ENCODE results near the gene VWA3B. TPM values are rescaled to one million over a fixed set of nuclear protein-coding genes. Genes with fewer than 3 reads are reported as not detected.
A peak's percentile ranks its signal among the peaks of the same experiment; 100 is the strongest.
"Not testable (repeated sequence)": the region's sequence is repeated elsewhere in the genome, so short reads cannot be mapped to it uniquely, and the experiment has no call there.

VWA3B gene
- total RNA-seq, 1 donor from 2014 or later, result not detected

GRCh38 chr2:98300141-98300874 lies 213.3 kb downstream of the VWA3B start:
- DNase-seq (ENCODE audit: low read depth) (no peak), FAIRE-seq (no peak)
- H3K4me3 ChIP-seq (ENCODE audit: low read depth, low read length), result no peak overlapping the region
- peaks cover 6% of the 10 kb centered on the region for H3K27me3 ChIP-seq (ENCODE audit: control insufficient read depth, insufficient read depth, low read length)
- TF ChIP-seq CTCF (IDR thresholded peaks at IDR 0.05; ENCODE audit: insufficient read depth, low read length, severe bottlenecking), result no peak
- no peaks in the 10 kb centered on the region for H3K36me3 ChIP-seq (ENCODE audit: control insufficient read depth, insufficient read depth, low read length)

DNA sequence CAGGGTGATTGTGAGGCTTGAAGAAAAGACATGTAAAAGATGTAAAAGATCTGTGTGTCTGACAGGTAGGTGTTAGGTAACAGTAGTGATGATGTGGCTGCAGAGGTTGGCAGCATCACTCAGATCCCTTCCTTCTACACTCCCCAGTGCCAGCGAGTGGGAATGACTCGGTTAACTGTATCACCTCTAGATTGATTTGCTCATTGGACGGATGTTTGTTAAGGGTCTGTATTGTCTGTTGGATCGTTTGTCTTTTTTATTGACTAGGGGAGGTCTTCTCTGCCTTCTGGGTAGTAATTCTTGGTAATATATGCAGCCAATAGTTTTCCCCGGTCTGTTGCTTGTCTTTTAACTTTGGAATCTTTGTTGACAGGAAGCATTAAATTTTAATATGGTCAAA lies 214.5 kb downstream of the VWA3B start:
- no peak for TF ChIP-seq CTCF (IDR thresholded peaks at IDR 0.05; ENCODE audit: insufficient read depth, low read length, severe bottlenecking)
- peaks cover 2% of the 10 kb centered on the region for H3K27me3 ChIP-seq (ENCODE audit: control insufficient read depth, insufficient read depth, low read length)
- FAIRE-seq (no peak), DNase-seq (ENCODE audit: low read depth) (peak; percentile 9)
- H3K4me3 ChIP-seq (ENCODE audit: low read depth, low read length), result no peak overlapping the region
- H3K36me3 ChIP-seq (ENCODE audit: control insufficient read depth, insufficient read depth, low read length), result no peaks in the 10 kb centered on the region

DNA sequence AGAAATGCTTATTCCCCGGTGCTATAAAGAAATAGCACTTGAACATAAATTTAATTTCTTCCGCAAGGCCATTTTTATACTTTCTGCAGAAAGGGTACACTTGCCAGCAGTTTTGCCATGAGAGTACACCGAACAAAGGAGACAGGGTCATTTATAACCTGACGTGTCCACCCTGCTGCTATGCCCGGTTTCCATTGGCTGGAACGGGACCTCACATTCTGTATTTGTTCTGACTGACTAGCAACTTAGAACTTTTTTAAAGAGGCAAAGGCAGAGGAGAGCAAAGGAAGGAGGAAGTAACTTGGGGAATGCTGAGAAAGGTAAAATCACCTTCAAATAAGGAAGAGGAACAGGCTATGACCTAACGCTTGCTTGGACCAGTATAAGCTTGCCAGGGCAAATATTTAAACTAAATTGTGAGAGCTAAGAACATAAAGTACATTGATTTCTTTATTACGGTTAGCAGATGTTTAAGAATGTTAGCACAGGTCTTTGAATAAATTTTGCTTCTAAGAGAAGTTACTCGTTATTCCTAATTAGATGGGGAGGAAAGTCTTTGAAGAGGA lies 220.2 kb downstream of the VWA3B start:
- DNase-seq (ENCODE audit: low read depth), result peak; percentile 8
- H3K4me3 ChIP-seq (ENCODE audit: low read depth, low read length); H3K36me3 ChIP-seq (ENCODE audit: control insufficient read depth, insufficient read depth, low read length); H3K27me3 ChIP-seq (ENCODE audit: control insufficient read depth, insufficient read depth, low read length); FAIRE-seq: not testable (repeated sequence)

DNA sequence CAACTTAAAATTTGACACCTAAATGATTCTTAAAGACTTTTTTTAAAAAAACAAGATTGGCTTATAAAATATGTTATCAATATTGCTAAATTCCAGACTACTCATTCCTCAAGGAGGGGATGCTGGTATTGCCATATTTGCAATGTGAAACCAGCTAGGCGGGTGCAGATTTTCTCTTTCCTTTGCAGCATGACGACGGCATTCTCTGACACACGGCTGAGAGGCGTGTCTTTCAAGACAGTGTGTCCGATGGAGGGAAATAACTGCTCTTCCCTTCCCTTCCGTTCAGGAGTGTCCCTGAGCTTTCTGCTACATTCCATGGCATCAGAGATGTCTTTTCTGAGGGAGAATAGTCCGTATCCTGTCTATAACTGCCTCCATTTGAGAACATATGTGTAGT lies 221.1 kb downstream of the VWA3B start:
- Histone ChIP-seq H3K4me3 (ENCODE audit: low read depth, low read length) (no peak overlapping the region), H3K27me3 (ENCODE audit: control insufficient read depth, insufficient read depth, low read length) (no peaks in the 10 kb centered on the region), H3K36me3 (ENCODE audit: control insufficient read depth, insufficient read depth, low read length) (no peaks in the 10 kb centered on the region)
- TF ChIP-seq CTCF (IDR thresholded peaks at IDR 0.05; ENCODE audit: insufficient read depth, low read length, severe bottlenecking), result no peak
- DNase-seq (ENCODE audit: low read depth) (peak; percentile 55), FAIRE-seq (no peak)

- Histone ChIP-seq H3K4me3 (ENCODE audit: low read depth, low read length) (no peak overlapping the region), H3K36me3 (ENCODE audit: control insufficient read depth, insufficient read depth, low read length) (no peaks in the 10 kb centered on the region), H3K27me3 (ENCODE audit: control insufficient read depth, insufficient read depth, low read length) (no peaks in the 10 kb centered on the region)
- no peak for FAIRE-seq
- no peak for TF ChIP-seq CTCF (IDR thresholded peaks at IDR 0.05; ENCODE audit: insufficient read depth, low read length, severe bottlenecking)
- DNase-seq (ENCODE audit: low read depth), result no peak
Observed at GRCh38 chr2:98308532-98308931, 221.6 kb downstream of the VWA3B start.

DNA sequence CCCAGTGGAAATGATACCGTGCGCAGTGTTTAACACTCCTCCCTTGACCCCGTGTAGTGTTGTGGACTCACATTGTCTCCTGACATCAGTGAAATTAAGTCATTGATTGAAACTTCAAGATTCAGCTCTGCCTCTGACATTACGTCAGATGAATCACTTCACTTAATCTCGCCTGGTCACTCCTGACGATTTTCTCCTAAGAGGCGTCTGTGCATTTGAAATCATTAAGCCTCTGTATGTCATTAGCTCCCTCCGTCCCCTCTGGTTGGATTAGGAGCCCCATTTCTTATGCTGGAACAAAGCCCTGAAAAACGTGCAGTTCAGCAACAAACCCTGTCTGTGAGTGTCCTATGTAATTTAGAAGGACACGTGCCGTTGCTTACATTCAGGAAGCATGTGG lies 222.6 kb downstream of the VWA3B start:
- FAIRE-seq (peak; percentile 28), DNase-seq (ENCODE audit: low read depth) (no peak)
- no peak for TF ChIP-seq CTCF (IDR thresholded peaks at IDR 0.05; ENCODE audit: insufficient read depth, low read length, severe bottlenecking)
- Histone ChIP-seq H3K36me3 (ENCODE audit: control insufficient read depth, insufficient read depth, low read length) (no peaks in the 10 kb centered on the region), H3K4me3 (ENCODE audit: low read depth, low read length) (no peak overlapping the region), H3K27me3 (ENCODE audit: control insufficient read depth, insufficient read depth, low read length) (no peaks in the 10 kb centered on the region)

Data from bronchial epithelial cell (primary cell).